H9 (cell line): ENCODE measurements around the gene CHML. TPM values are rescaled to one million over a fixed set of nuclear protein-coding genes. Genes with fewer than 3 reads are reported as not detected.

Experiments
- DNase-seq: peaks from one replicate; pipeline ENCODE4 v3.0.0-alpha.2; 2017
- H2AFZ ChIP-seq: one replicate; pipeline ENCODE4 v1.6.1; 2013; ENCODE audit warnings: mild to moderate bottlenecking, low read length, control low read depth, moderate library complexity
- H2AK5ac ChIP-seq: 2 replicates; pipeline ENCODE4 v1.6.1; 2013; ENCODE audit warnings: low read length, control low read depth, mixed read lengths; ENCODE audit not compliant: insufficient read length
- H2BK120ac ChIP-seq: one replicate; pipeline ENCODE4 v1.6.1; 2013; ENCODE audit warnings: low read depth, mild to moderate bottlenecking, low read length, control low read depth, inconsistent platforms; ENCODE audit not compliant: poor library complexity, severe bottlenecking
- H2BK12ac ChIP-seq: 2 replicates; pipeline ENCODE4 v1.6.1; 2013; ENCODE audit warnings: low read length, control low read depth, mixed read lengths, low read depth; ENCODE audit not compliant: insufficient read length
- H2BK15ac ChIP-seq: 2 replicates; pipeline ENCODE4 v1.6.1; 2013; ENCODE audit warnings: low read depth, low read length, control low read depth
- H2BK20ac ChIP-seq: one replicate; pipeline ENCODE4 v1.6.1; 2013; ENCODE audit warnings: low read depth, mild to moderate bottlenecking, low read length, control low read depth, inconsistent platforms; ENCODE audit not compliant: poor library complexity, severe bottlenecking
- H2BK5ac ChIP-seq: 2 replicates; pipeline ENCODE4 v1.6.1; 2013; ENCODE audit warnings: low read length, control low read depth, mixed read lengths; ENCODE audit not compliant: insufficient read length
- H3K14ac ChIP-seq: 2 replicates; pipeline ENCODE4 v1.6.1; 2013; ENCODE audit warnings: low read length, control low read depth; ENCODE audit not compliant: insufficient read depth
- H3K18ac ChIP-seq: 2 replicates; pipeline ENCODE4 v1.6.1; 2013; ENCODE audit warnings: low read depth, mild to moderate bottlenecking, mixed read lengths, low read length, control low read depth; ENCODE audit not compliant: insufficient read length
- H3K23ac ChIP-seq: 2 replicates; pipeline ENCODE4 v1.6.1; 2013; ENCODE audit warnings: low read length, control low read depth, mixed read lengths, low read depth; ENCODE audit not compliant: insufficient read length
- H3K23me2 ChIP-seq: 2 replicates; pipeline ENCODE4 v1.6.1; 2013; ENCODE audit warnings: low read depth, mild to moderate bottlenecking, mixed read lengths, low read length, control low read depth; ENCODE audit not compliant: insufficient read length, poor library complexity, severe bottlenecking
- H3K27ac ChIP-seq: 2 replicates; pipeline ENCODE4 v1.5.1; 2013; ENCODE audit warnings: low read length, control low read depth, mixed read lengths, low read depth; ENCODE audit not compliant: insufficient read length
- H3K27me3 ChIP-seq: 2 replicates; pipeline ENCODE4 v1.6.1; 2013; ENCODE audit warnings: low read length, control low read depth, inconsistent platforms; ENCODE audit not compliant: insufficient read depth
- H3K4ac ChIP-seq: 2 replicates; pipeline ENCODE4 v1.6.1; 2013; ENCODE audit warnings: low read depth, mild to moderate bottlenecking, control low read depth, inconsistent platforms, low read length, moderate library complexity
- H3K4me1 ChIP-seq: 2 replicates; pipeline ENCODE4 v1.6.1; 2013; ENCODE audit warnings: low read length, control low read depth, inconsistent platforms; ENCODE audit not compliant: insufficient read depth
- H3K4me2 ChIP-seq: 2 replicates; pipeline ENCODE4 v1.6.1; 2013; ENCODE audit warnings: low read length, control low read depth, mixed read lengths; ENCODE audit not compliant: insufficient read length, insufficient read depth
- H3K56ac ChIP-seq: 2 replicates; pipeline ENCODE4 v1.6.1; 2013; ENCODE audit warnings: low read depth, mild to moderate bottlenecking, mixed read lengths, low read length, control low read depth; ENCODE audit not compliant: insufficient read length
- H3K79me1 ChIP-seq: 2 replicates; pipeline ENCODE4 v1.6.1; 2013; ENCODE audit warnings: low read depth, mild to moderate bottlenecking, moderate library complexity, low read length, control low read depth, inconsistent platforms; ENCODE audit not compliant: insufficient read depth, poor library complexity, severe bottlenecking
- H3K79me2 ChIP-seq: 2 replicates; pipeline ENCODE4 v1.6.1; 2013; ENCODE audit warnings: low read length, control low read depth, inconsistent platforms; ENCODE audit not compliant: insufficient read depth
- H3K9ac ChIP-seq: 2 replicates; pipeline ENCODE4 v1.6.1; 2013; ENCODE audit warnings: low read length, control low read depth, mixed read lengths; ENCODE audit not compliant: insufficient read length; ENCODE audit errors: extremely low read depth
- H3K9me3 ChIP-seq: one replicate; pipeline ENCODE4 v1.6.1; 2013; ENCODE audit warnings: low read depth, low read length, inconsistent platforms; ENCODE audit not compliant: control insufficient read depth
- H3T11ph ChIP-seq: one replicate; pipeline ENCODE4 v1.6.1; 2013; ENCODE audit warnings: mild to moderate bottlenecking, low read length, control low read depth, inconsistent platforms
- H4K20me1 ChIP-seq: one replicate; pipeline ENCODE4 v1.6.1; 2013; ENCODE audit not compliant: control insufficient read depth, insufficient read length, insufficient read depth
- H4K5ac ChIP-seq: 2 replicates; pipeline ENCODE4 v1.6.1; 2013; ENCODE audit warnings: low read depth, mild to moderate bottlenecking, mixed read lengths, low read length, control low read depth; ENCODE audit not compliant: insufficient read length
- H4K8ac ChIP-seq: replicated peaks from 2 replicates; pipeline ENCODE4 v1.6.1; 2013; ENCODE audit warnings: low read length, control low read depth, mixed read lengths, low read depth; ENCODE audit not compliant: insufficient read length
- H4K91ac ChIP-seq: 2 replicates; pipeline ENCODE4 v1.6.1; 2013; ENCODE audit warnings: low read depth, mild to moderate bottlenecking, moderate library complexity, mixed read lengths, low read length, control low read depth; ENCODE audit not compliant: insufficient read length
- H3K27ac Mint-ChIP-seq, 3 experiments: 2 replicates in 2 of 3; 3 replicates in 1 of 3; pipeline ENCODE4 v1.8.0; 2020 to 2021; ENCODE audit warnings: mixed read lengths in 3 of 3, mild to moderate bottlenecking in 1 of 3, moderate library complexity in 1 of 3
- H3K27me3 Mint-ChIP-seq: 2 replicates; pipeline ENCODE4 v1.8.0; 2021; ENCODE audit warnings: low read depth, mild to moderate bottlenecking, moderate library complexity, mixed read lengths
- H3K36me3 Mint-ChIP-seq, 3 experiments: 2 replicates in 2 of 3; 3 replicates in 1 of 3; pipeline ENCODE4 v1.8.0; 2020 to 2021; ENCODE audit warnings: low read depth in 3 of 3, mixed read lengths in 3 of 3; ENCODE audit not compliant: insufficient read depth in 1 of 3
- H3K4me1 Mint-ChIP-seq, 2 experiments: 2 replicates each; pipeline ENCODE4 v1.8.0; 2020; ENCODE audit warnings: mixed read lengths in 2 of 2
- H3K4me3 Mint-ChIP-seq, 2 experiments: 2 replicates in 1 of 2; 3 replicates in 1 of 2; pipeline ENCODE4 v1.8.0; 2020 to 2021; ENCODE audit warnings: mild to moderate bottlenecking in 2 of 2, mixed read lengths in 2 of 2, moderate library complexity in 1 of 2
- H3K9me3 Mint-ChIP-seq, 2 experiments: 2 replicates in 1 of 2; 3 replicates in 1 of 2; pipeline ENCODE4 v1.8.0; 2020; ENCODE audit warnings: mild to moderate bottlenecking in 2 of 2, mixed read lengths in 2 of 2, moderate library complexity in 1 of 2
- CTCF ChIP-seq: fragments of 200-600 bp; sonication (generic); conservative IDR thresholded peaks from 3 replicates; pipeline ENCODE4 v1.8.0; 2021; ENCODE audit warnings: antibody characterized with exemption, mild to moderate bottlenecking
- WGBS: extraction: QIAGEN DNeasy Blood & Tissue Kit; methylation state at CpG from one replicate; pipeline ENCODE4 v1.1.7; 2013; ENCODE audit warnings: missing lambda C conversion rate, low lambda C conversion rate, mixed read lengths; ENCODE audit not compliant: insufficient read length; ENCODE audit errors: extremely low coverage; 5-methylcytosine and 5-hydroxymethylcytosine counted together
- total RNA-seq: library from RNA; stranded (reverse); gene quantifications from 2 replicates; pipeline ENCODE4 v1.2.1, GENCODE V29; 2021

The CHML gene
- total RNA-seq, 1 experiment from 2014 or later: 45.7 TPM

- Histone ChIP-seq H3K14ac (no peak within 1 kb of the TSS), H3K4me1 (no peaks in the 10 kb centered on the region), H3K23ac (no peak within 1 kb of the TSS), H2BK12ac (no peak within 1 kb of the TSS), H2BK20ac (no peak within 1 kb of the TSS), H4K5ac (no peak within 1 kb of the TSS), H2BK120ac (no peak within 1 kb of the TSS), H3K56ac (no peak within 1 kb of the TSS), H3K4ac (no peak within 1 kb of the TSS), H3K18ac (no peak within 1 kb of the TSS), H4K91ac (no peak within 1 kb of the TSS), H2AK5ac (no peak within 1 kb of the TSS), H4K8ac (no peak within 1 kb of the TSS), H3T11ph (no peak within 1 kb of the TSS), H3K4me2 (no peak within 1 kb of the TSS), H3K9me3 (no peaks in the 10 kb centered on the region), H3K79me2 (no peaks in the 10 kb centered on the region), H3K23me2 (no peaks in the 10 kb centered on the region), H2BK5ac (no peak within 1 kb of the TSS), H4K20me1 (no peaks in the 10 kb centered on the region), H3K9ac (no peak within 1 kb of the TSS), H2BK15ac (no peak within 1 kb of the TSS), H3K79me1 (no peaks in the 10 kb centered on the region), H3K27me3 (no peaks in the 10 kb centered on the region), H3K27ac (no peak within 1 kb of the TSS), H2AFZ (no peak within 1 kb of the TSS)
- Mint-ChIP-seq H3K27ac (no peak within 1 kb of the TSS), H3K9me3 (no peaks in the 10 kb centered on the region), H3K4me3 (no peak within 1 kb of the TSS), H3K27me3 (no peaks in the 10 kb centered on the region), H3K4me1 (peaks cover 0 to 3% of the 10 kb centered on the region in 2 experiments; a peak in 1 of 4 replicates), H3K36me3 (no peaks in the 10 kb centered on the region)
- DNase-seq: no peak
- no peak for TF ChIP-seq CTCF
- no CpG with 5 or more reads among the region's 4 CpGs for WGBS
Observed at GRCh38 chr1:241652012-241652411, 11.8 kb upstream of the CHML start, which contains the start of gene WDR64. Gene WDR64, plus strand, starts transcription at chr1:241652281. Its CDS starts 204 bp downstream, at chr1:241652485.
